Nephron (organoid): ENCODE results near the gene TMEM151B.

Source experiments
- H3K27ac Mint-ChIP-seq, 3 experiments: 2 replicates each; pipeline ENCODE4 v1.8.0; 2020; ENCODE audit warnings: mixed read lengths in 3 of 3, mild to moderate bottlenecking in 2 of 3, moderate library complexity in 1 of 3
- H3K27me3 Mint-ChIP-seq: 2 replicates; pipeline ENCODE4 v1.8.0; 2021; ENCODE audit warnings: low read depth, mild to moderate bottlenecking, moderate library complexity, mixed read lengths
- H3K36me3 Mint-ChIP-seq: 2 replicates; pipeline ENCODE4 v1.8.0; 2020; ENCODE audit warnings: low read depth, mixed read lengths
- H3K4me1 Mint-ChIP-seq: 2 replicates; pipeline ENCODE4 v1.8.0; 2020; ENCODE audit warnings: mixed read lengths
- H3K4me3 Mint-ChIP-seq, 3 experiments: 2 replicates each; pipeline ENCODE4 v1.8.0; 2020; ENCODE audit warnings: mild to moderate bottlenecking in 3 of 3, mixed read lengths in 3 of 3, moderate library complexity in 2 of 3
- H3K9me3 Mint-ChIP-seq: 2 replicates; pipeline ENCODE4 v1.8.0; 2020; ENCODE audit warnings: mixed read lengths
- CTCF ChIP-seq, 3 experiments: fragments of 200-600 bp; sonication (generic); IDR thresholded peaks; one replicate each; pipeline ENCODE4 v1.5.0; 2021; ENCODE audit warnings: antibody characterized with exemption in 3 of 3; ENCODE audit not compliant: unreplicated experiment in 3 of 3

Gene TMEM151B

DNA sequence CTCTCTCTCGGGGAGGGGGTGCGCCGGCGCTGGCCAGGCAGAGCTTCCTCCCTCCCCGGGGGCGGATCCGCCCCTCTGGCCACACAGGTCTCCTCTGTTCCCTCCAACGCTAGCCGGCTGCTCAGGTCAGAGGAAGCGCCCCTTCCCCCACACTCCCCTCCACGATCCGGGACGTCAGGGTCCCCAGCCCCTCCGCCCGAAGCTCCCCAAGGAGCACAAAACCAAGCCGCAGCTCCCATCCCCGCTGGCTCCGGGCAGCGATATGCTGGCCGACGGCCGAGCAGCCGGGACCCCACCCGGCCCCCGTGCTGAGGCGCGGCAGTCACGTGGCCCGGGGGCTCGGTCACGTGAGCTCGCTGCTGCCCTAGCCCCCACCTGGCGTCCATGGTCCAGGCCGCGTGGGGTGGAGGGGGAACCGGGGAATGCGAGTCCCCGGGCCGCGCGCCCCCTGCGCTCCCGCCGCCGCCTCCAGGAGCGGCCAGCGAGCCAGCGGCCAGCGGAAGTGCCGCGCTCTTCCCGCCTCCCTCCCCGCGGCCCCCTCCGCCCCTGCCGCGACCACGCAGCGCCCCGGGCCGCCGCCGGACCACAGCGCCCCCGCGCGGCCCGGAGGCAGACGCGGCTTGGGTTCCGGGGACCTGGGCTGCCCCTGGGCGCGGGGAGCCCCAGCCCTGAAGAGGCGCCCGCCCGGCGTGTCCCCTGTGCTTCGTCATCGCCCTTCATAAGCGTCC is 13.1 kb upstream of the TMEM151B start, which contains the start of gene SLC35B2:
Gene SLC35B2 (minus strand): TSS at position 504 of the 728 bp plus-strand sequence. CDS start 118 bp downstream, at position 386.
- peak within 1 kb of the TSS; percentile 84 to 93 (median 91) for H3K27ac Mint-ChIP-seq
- peaks cover 37% of the 10 kb centered on the region for H3K36me3 Mint-ChIP-seq
- no peaks in the 10 kb centered on the region for H3K27me3 Mint-ChIP-seq
- H3K9me3 Mint-ChIP-seq, result no peaks in the 10 kb centered on the region
- TF ChIP-seq CTCF (IDR thresholded peaks at IDR 0.05; ENCODE audit: unreplicated experiment in 3 of 3), result peak; percentile 68 to 87 (median 78)
- peak within 1 kb of the TSS; percentile 90 to 93 (median 90) for H3K4me3 Mint-ChIP-seq
- H3K4me1 Mint-ChIP-seq, result peaks cover 28% of the 10 kb centered on the region

- Mint-ChIP-seq H3K9me3 (no peaks in the 10 kb centered on the region), H3K36me3 (peaks cover 30% of the 10 kb centered on the region), H3K4me3 (peak overlapping the region; percentile 87 to 93 (median 90)), H3K27ac (peak overlapping the region; percentile 84 to 93 (median 91)), H3K4me1 (peaks cover 35% of the 10 kb centered on the region), H3K27me3 (no peaks in the 10 kb centered on the region)
- peak in 1 of 3 experiments; percentile 18 for TF ChIP-seq CTCF (IDR thresholded peaks at IDR 0.05; ENCODE audit: unreplicated experiment in 3 of 3)
Measured at GRCh38 chr6:44257753-44258324, 12.4 kb upstream of the TMEM151B start.

DNA sequence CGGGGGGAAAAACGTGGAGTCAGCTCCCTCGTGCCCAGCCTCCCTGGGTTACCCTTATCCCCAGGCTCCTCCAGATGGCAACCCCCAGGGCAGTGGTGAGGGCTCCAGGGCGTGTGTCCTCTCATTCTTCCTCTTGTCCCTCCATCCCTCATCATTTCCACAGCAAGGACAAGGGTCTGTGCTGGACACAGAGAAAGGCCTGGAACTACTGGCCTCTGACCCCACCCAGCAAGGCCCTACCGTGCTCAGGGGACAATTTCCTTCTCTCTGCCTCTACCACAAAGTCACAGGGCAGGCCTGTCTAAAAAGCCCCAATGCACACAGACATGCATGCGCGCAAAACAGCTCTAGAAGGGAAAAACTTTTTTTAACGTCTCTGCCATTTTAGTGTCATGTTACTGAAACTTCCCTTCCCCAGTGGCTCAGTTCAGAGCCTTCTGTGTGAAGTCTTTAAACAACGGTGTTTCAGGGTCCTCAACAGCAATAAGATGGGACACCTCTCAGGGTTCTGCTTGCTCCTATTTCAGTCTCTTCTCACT is 11.9 kb upstream of the TMEM151B start:
- H3K4me3 Mint-ChIP-seq, result peak overlapping the region; percentile 87 to 93 (median 90)
- TF ChIP-seq CTCF (IDR thresholded peaks at IDR 0.05; ENCODE audit: unreplicated experiment in 3 of 3), result no peak
- peaks cover 40% of the 10 kb centered on the region for H3K4me1 Mint-ChIP-seq
- H3K36me3 Mint-ChIP-seq, result peaks cover 25% of the 10 kb centered on the region
- peak overlapping the region; percentile 84 to 93 (median 91) for H3K27ac Mint-ChIP-seq
- no peaks in the 10 kb centered on the region for H3K27me3 Mint-ChIP-seq
- no peaks in the 10 kb centered on the region for H3K9me3 Mint-ChIP-seq

DNA sequence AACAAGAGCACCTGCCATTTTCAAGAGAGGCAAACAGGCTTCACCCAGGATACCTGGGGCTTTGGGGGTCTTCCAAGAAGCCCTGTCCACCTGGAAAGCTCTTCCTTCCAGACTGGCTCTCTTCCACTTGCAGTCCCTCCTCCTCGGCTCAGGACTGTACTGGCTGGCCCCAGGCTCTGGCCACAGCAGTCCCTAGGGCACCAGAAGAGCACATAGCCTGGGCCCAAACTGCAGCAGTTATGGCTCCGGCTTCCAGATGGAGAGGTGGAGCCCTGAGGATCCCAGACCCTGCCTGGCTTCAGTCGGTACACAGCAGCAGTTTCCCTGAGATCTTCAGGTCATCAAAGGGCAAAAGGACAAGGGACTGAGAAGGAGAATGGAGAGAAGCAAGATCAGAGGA is 11.3 kb upstream of the TMEM151B start:
- no peak for TF ChIP-seq CTCF (IDR thresholded peaks at IDR 0.05; ENCODE audit: unreplicated experiment in 3 of 3)
- peak overlapping the region; percentile 87 to 93 (median 90) for H3K4me3 Mint-ChIP-seq

DNA sequence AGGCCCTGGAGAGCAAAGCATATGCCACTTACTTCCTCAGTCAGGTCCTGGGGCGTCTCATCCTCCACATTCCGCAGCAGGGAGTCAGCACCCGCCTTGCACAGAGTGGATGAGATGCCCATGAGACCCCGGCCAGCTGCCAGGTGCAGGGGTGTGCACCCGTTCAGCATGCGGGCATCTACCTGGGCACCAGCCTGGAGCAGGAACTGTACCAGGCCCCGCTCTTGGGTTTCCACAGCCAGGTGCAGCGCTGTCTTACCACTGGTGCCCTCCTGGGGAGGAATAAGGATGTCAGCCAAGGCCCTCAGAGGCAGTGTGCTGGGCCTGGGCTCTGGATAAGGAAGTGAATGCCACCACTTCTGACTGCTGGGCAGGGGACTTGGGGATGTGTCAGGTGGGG is 10.2 kb upstream of the TMEM151B start:
- TF ChIP-seq CTCF (IDR thresholded peaks at IDR 0.05; ENCODE audit: unreplicated experiment in 3 of 3), result no peak
- peaks cover 9% of the 10 kb centered on the region for H3K36me3 Mint-ChIP-seq
- H3K27ac Mint-ChIP-seq, result no peak overlapping the region
- peak overlapping the region in 1 of 3 experiments; percentile 31 for H3K4me3 Mint-ChIP-seq
- H3K9me3 Mint-ChIP-seq, result no peaks in the 10 kb centered on the region
- H3K4me1 Mint-ChIP-seq, result peaks cover 51% of the 10 kb centered on the region
- peaks cover 5% of the 10 kb centered on the region for H3K27me3 Mint-ChIP-seq

More for the DNA sequence above, 11.3 kb upstream of the TMEM151B start:
- Mint-ChIP-seq H3K9me3 (no peaks in the 10 kb centered on the region), H3K27ac (peak overlapping the region; percentile 16 to 93 (median 84)), H3K27me3 (no peaks in the 10 kb centered on the region), H3K36me3 (peaks cover 20% of the 10 kb centered on the region), H3K4me1 (peaks cover 46% of the 10 kb centered on the region)
